SK-N-SH (cell line): ENCODE results near the gene ADRA1B.

Experiments used
- CHD2 ChIP-seq: fragments of 150-350 bp; IDR thresholded peaks from 2 replicates; pipeline ENCODE4 v1.6.1; 2018; ENCODE audit warnings: low read length; ENCODE audit not compliant: partially characterized antibody
- CTCF ChIP-seq: fragments of 200-600 bp; sonication (generic); IDR thresholded peaks from 2 replicates; pipeline ENCODE4 v1.6.1; 2017; ENCODE audit warnings: antibody characterized with exemption, mild to moderate bottlenecking, moderate library complexity
- ELF1 ChIP-seq: IDR thresholded peaks from 2 replicates; pipeline ENCODE4 v1.4.0; 2012
- EZH2phosphoT487 ChIP-seq: fragments of 200-600 bp; sonication (generic); IDR thresholded peaks from 2 replicates; pipeline ENCODE4 v1.6.1; 2017; ENCODE audit warnings: low read depth, mixed run types, mild to moderate bottlenecking, antibody characterized with exemption, moderate library complexity, borderline replicate concordance
- FOXJ3 ChIP-seq: sonication (generic); formaldehyde crosslinking; IDR thresholded peaks from 2 replicates; pipeline ENCODE4 v1.5.1; 2020; ENCODE audit warnings: mild to moderate bottlenecking, missing genetic modification reagents
- GABPA ChIP-seq: IDR thresholded peaks from 2 replicates; pipeline ENCODE4 v1.4.0; 2012; ENCODE audit warnings: low read depth, mild to moderate bottlenecking
- MXI1 ChIP-seq: IDR thresholded peaks from 2 replicates; pipeline ENCODE4 v1.6.1; 2012; ENCODE audit warnings: mild to moderate bottlenecking, low read depth, low read length, improper control_type of control experiment
- POLR2AphosphoS5 ChIP-seq: IDR thresholded peaks from 2 replicates; pipeline ENCODE4 v1.6.1; 2012; ENCODE audit warnings: low read depth, low read length
- RAD21 ChIP-seq: IDR thresholded peaks from 2 replicates; pipeline ENCODE4 v1.6.1; 2012; ENCODE audit warnings: mild to moderate bottlenecking, low read length
- RFX5 ChIP-seq: IDR thresholded peaks from 2 replicates; pipeline ENCODE4 v1.6.1; 2012; ENCODE audit warnings: mild to moderate bottlenecking, improper control_type of control experiment, low read length
- TCF12 ChIP-seq: IDR thresholded peaks from 2 replicates; pipeline ENCODE4 v1.4.0; 2012
- USF1 ChIP-seq: IDR thresholded peaks from 2 replicates; pipeline ENCODE4 v1.4.0; 2012; ENCODE audit warnings: low read depth, borderline replicate concordance
- USF2 ChIP-seq: fragments of 150-350 bp; IDR thresholded peaks from 2 replicates; pipeline ENCODE4 v1.6.1; 2017; ENCODE audit warnings: antibody characterized with exemption, low read length, low read depth, borderline replicate concordance

- TF ChIP-seq CHD2 (no peak), CTCF (no peak), TCF12 (no peak), FOXJ3 (no peak), USF2 (no peak), EZH2phosphoT487 (no peak), POLR2AphosphoS5 (no peak), GABPA (no peak), MXI1 (no peak), USF1 (no peak), RAD21 (no peak), ELF1 (no peak), RFX5 (no peak)
Measured at GRCh38 chr5:159923008-159923407, 6.7 kb downstream of the ADRA1B start.
